NCI-H2171 (cell line): ENCODE data around the gene INPP4A.

Source experiments
- DNase-seq: peaks from one replicate; lab custom pipeline; 2025; lab: John Stamatoyannopoulos, UW

Gene INPP4A

GRCh38 chr2:98460573-98461497 lies 16.2 kb downstream of the INPP4A start:
- DNase-seq = no peak

GRCh38 chr2:98461498-98462049 lies 16.9 kb downstream of the INPP4A start:
- DNase-seq = no peak

GRCh38 chr2:98463081-98463481 lies 18.4 kb downstream of the INPP4A start:
- DNase-seq = no peak

- no peak for DNase-seq
These were observed 18.9 kb downstream of the INPP4A start for GRCh38 chr2:98463551-98463971.

- no peak for DNase-seq
These were observed 19.5 kb downstream of the INPP4A start for GRCh38 chr2:98463988-98464771.

GRCh38 chr2:98464772-98465310 lies 20.2 kb downstream of the INPP4A start:
- DNase-seq = no peak

- peak; percentile 92 for DNase-seq
These were observed 21.0 kb downstream of the INPP4A start for GRCh38 chr2:98465456-98466226.

GRCh38 chr2:98467082-98467536 lies 22.5 kb downstream of the INPP4A start:
- DNase-seq = no peak

GRCh38 chr2:98467652-98468051 lies 23.0 kb downstream of the INPP4A start:
- no peak for DNase-seq

- DNase-seq = no peak
These were observed 24.1 kb downstream of the INPP4A start for GRCh38 chr2:98468621-98469236.

- DNase-seq = no peak
These were observed 25.3 kb downstream of the INPP4A start for GRCh38 chr2:98469862-98470544.

- no peak for DNase-seq
These were observed 26.2 kb downstream of the INPP4A start for GRCh38 chr2:98470851-98471255.

- DNase-seq = no peak
These were observed 26.9 kb downstream of the INPP4A start for GRCh38 chr2:98471402-98472131.

GRCh38 chr2:98472132-98472650 lies 27.5 kb downstream of the INPP4A start:
- no peak for DNase-seq

GRCh38 chr2:98472961-98473746 lies 28.5 kb downstream of the INPP4A start:
- no peak for DNase-seq

GRCh38 chr2:98473995-98474780 lies 29.5 kb downstream of the INPP4A start:
- no peak for DNase-seq

- no peak for DNase-seq
These were observed 30.4 kb downstream of the INPP4A start for GRCh38 chr2:98474979-98475632.
